PC-9 (cell line): Measurements from ENCODE around the gene UTS2. TPM values are rescaled to one million over a fixed set of nuclear protein-coding genes. Genes with fewer than 3 reads are reported as not detected.

Source experiments
- BruUV-seq: library from RNA; stranded (reverse); fragments of 400-500 nt; replicated peaks from 2 replicates; lab custom pipeline; 2021; lab: Mats Ljungman, UMichigan
- CTCF ChIA-PET: fragments of 300-600 bp; sonication (Branson Sonifier 250); formaldehyde crosslinking; loops from one replicate; lab custom pipeline; 2022; ENCODE audit warnings: antibody characterized with exemption; lab: Charles Lee
- POLR2A ChIA-PET: fragments of 300-600 bp; sonication (Branson Sonifier 250); formaldehyde crosslinking; loops from one replicate; lab custom pipeline; 2022; ENCODE audit warnings: antibody characterized with exemption; ENCODE audit not compliant: unreplicated experiment; lab: Charles Lee
- DNase-seq, 2 experiments: peaks; one replicate each; pipeline versions ENCODE4 v3.0.0 to v3.0.0-alpha.2; 2015 to 2022; ENCODE audit warnings: mixed read lengths in 1 of 2
- H2AFZ ChIP-seq: fragments of 200-600 bp; sonication (generic); 2 replicates; pipeline ENCODE4 v1.8.1; 2017; ENCODE audit warnings: antibody characterized with exemption
- H3F3A ChIP-seq: fragments of 200-600 bp; sonication (generic); 2 replicates; pipeline ENCODE4 v1.8.1; 2017; ENCODE audit warnings: antibody characterized with exemption, mild to moderate bottlenecking, low read depth; ENCODE audit not compliant: insufficient read depth
- H3K27ac ChIP-seq: fragments of 200-600 bp; sonication (generic); 2 replicates; pipeline ENCODE4 v1.6.1; 2016; ENCODE audit warnings: mixed run types
- H3K27me3 ChIP-seq: fragments of 200-600 bp; sonication (generic); 2 replicates; pipeline ENCODE4 v1.6.1; 2016; ENCODE audit warnings: low read depth, mixed run types; ENCODE audit not compliant: insufficient read depth
- H3K36me3 ChIP-seq: fragments of 200-600 bp; sonication (generic); 2 replicates; pipeline ENCODE4 v1.6.1; 2016; ENCODE audit warnings: low read depth, mixed run types
- H3K4me1 ChIP-seq: fragments of 200-600 bp; sonication (generic); replicated peaks from 2 replicates; pipeline ENCODE4 v1.6.1; 2016; ENCODE audit warnings: mixed run types; ENCODE audit not compliant: insufficient read depth
- H3K4me2 ChIP-seq: fragments of 200-600 bp; sonication (generic); 2 replicates; pipeline ENCODE4 v1.6.1; 2017; ENCODE audit warnings: mixed run types
- H3K4me3 ChIP-seq: fragments of 200-600 bp; sonication (generic); 2 replicates; pipeline ENCODE4 v1.6.1; 2016; ENCODE audit warnings: mixed run types
- H3K79me2 ChIP-seq: fragments of 200-600 bp; sonication (generic); 2 replicates; pipeline ENCODE4 v1.6.1; 2017; ENCODE audit warnings: low read depth, mixed run types
- H3K9me2 ChIP-seq: fragments of 200-600 bp; sonication (generic); 2 replicates; pipeline ENCODE4 v1.8.1; 2017; ENCODE audit warnings: mild to moderate bottlenecking; ENCODE audit not compliant: insufficient read depth
- H3K9me3 ChIP-seq: fragments of 200-600 bp; sonication (generic); 2 replicates; pipeline ENCODE4 v1.8.1; 2016; ENCODE audit warnings: low read depth; ENCODE audit not compliant: insufficient read depth
- H4K20me1 ChIP-seq: fragments of 200-600 bp; sonication (generic); 2 replicates; pipeline ENCODE4 v1.8.1; 2017; ENCODE audit not compliant: insufficient read depth
- EZH2 ChIP-seq: fragments of 200-600 bp; sonication (generic); IDR thresholded peaks from 2 replicates; pipeline ENCODE4 v1.8.0; 2017; ENCODE audit warnings: antibody characterized with exemption, low read depth
- intact Hi-C: fragments of 100-400 bp; cut with micrococcal nuclease; formaldehyde crosslinking; loops from one replicate; pipeline ENCODE4 v1.10.0; 2022; ENCODE audit not compliant: unreplicated experiment
- total RNA-seq: library from RNA; stranded (reverse); gene quantifications from 2 replicates; pipeline ENCODE4 v1.2.3, GENCODE V29; 2021
- TF ChIP-seq, protein P1 (sequence below): fragments of 200-600 bp; sonication (generic); conservative IDR thresholded peaks from 2 replicates; pipeline ENCODE4 v1.6.1; 2017; ENCODE audit warnings: mixed run types, antibody characterized with exemption, mild to moderate bottlenecking, moderate library complexity

Gene UTS2
- total RNA-seq, 1 experiment from 2014 or later, result 23.8 TPM

- H3K27ac ChIP-seq, result no peak overlapping the region
- intact Hi-C loops, result no loop called here
- CTCF ChIA-PET, result no interaction called here
Measured at GRCh38 chr1:7885513-7886404, 32.9 kb upstream of the UTS2 start.

DNA sequence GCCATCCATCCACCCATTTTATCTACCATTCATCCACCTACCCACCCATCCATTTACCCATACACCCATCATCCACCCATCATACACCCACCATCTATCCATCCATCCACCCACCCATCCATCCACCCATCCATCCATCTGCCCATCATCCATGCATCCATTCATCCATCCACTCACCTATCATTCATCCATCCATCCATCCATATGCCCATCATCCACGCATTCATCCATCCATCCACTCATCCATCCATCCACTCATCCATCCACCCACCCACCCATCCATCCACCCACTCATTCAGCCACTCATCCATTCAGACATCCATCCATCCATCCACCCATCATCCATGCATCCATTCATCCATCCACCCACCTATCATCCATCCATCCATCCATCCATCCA lies 31.9 kb upstream of the UTS2 start:
- no peak overlapping the region for H2AFZ ChIP-seq
- CTCF ChIA-PET, result no interaction called here
- H3K27me3 ChIP-seq, result no peaks in the 10 kb centered on the region
- H3K9me3 ChIP-seq, result no peaks in the 10 kb centered on the region
- POLR2A ChIA-PET, result no interaction called here
- TF ChIP-seq, protein P1, sequence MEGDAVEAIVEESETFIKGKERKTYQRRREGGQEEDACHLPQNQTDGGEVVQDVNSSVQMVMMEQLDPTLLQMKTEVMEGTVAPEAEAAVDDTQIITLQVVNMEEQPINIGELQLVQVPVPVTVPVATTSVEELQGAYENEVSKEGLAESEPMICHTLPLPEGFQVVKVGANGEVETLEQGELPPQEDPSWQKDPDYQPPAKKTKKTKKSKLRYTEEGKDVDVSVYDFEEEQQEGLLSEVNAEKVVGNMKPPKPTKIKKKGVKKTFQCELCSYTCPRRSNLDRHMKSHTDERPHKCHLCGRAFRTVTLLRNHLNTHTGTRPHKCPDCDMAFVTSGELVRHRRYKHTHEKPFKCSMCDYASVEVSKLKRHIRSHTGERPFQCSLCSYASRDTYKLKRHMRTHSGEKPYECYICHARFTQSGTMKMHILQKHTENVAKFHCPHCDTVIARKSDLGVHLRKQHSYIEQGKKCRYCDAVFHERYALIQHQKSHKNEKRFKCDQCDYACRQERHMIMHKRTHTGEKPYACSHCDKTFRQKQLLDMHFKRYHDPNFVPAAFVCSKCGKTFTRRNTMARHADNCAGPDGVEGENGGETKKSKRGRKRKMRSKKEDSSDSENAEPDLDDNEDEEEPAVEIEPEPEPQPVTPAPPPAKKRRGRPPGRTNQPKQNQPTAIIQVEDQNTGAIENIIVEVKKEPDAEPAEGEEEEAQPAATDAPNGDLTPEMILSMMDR, result no peak
- TF ChIP-seq EZH2, result no peak
- BruUV-seq, result no TSS peak
- H4K20me1 ChIP-seq, result no peaks in the 10 kb centered on the region
- no peak overlapping the region for H3K4me3 ChIP-seq
- no peaks in the 10 kb centered on the region for H3K4me1 ChIP-seq
- H3K4me2 ChIP-seq, result no peak overlapping the region
- no peaks in the 10 kb centered on the region for H3K36me3 ChIP-seq
- no peak for DNase-seq
- no peaks in the 10 kb centered on the region for H3F3A ChIP-seq
- no peaks in the 10 kb centered on the region for H3K79me2 ChIP-seq
- H3K27ac ChIP-seq, result no peak overlapping the region
- no peaks in the 10 kb centered on the region for H3K9me2 ChIP-seq
- intact Hi-C loops, result no loop called here

More at GRCh38 chr1:7885513-7886404, 32.9 kb upstream of the UTS2 start:
- H3K9me3 ChIP-seq, result no peaks in the 10 kb centered on the region
- no peaks in the 10 kb centered on the region for H3K79me2 ChIP-seq
- POLR2A ChIA-PET, result interaction anchor here (0.7 kb wide), 1 partner anchor 79 kb away, joined by 7 read pairs; no protein-coding TSS in a partner anchor
- H4K20me1 ChIP-seq, result no peaks in the 10 kb centered on the region
- no peaks in the 10 kb centered on the region for H3K9me2 ChIP-seq
- no peak overlapping the region for H2AFZ ChIP-seq
- DNase-seq, result peak in 1 of 2 experiments; percentile 98
- no peaks in the 10 kb centered on the region for H3K27me3 ChIP-seq
- no peaks in the 10 kb centered on the region for H3F3A ChIP-seq
- no TSS peak for BruUV-seq
- no peaks in the 10 kb centered on the region for H3K36me3 ChIP-seq
- no peak overlapping the region for H3K4me3 ChIP-seq
- no peak overlapping the region for H3K4me2 ChIP-seq
- no peaks in the 10 kb centered on the region for H3K4me1 ChIP-seq
- TF ChIP-seq, protein P1, result no peak
- TF ChIP-seq EZH2, result no peak

GRCh38 chr1:7879228-7879627 lies 26.4 kb upstream of the UTS2 start:
- no peaks in the 10 kb centered on the region for H3K9me3 ChIP-seq
- no peaks in the 10 kb centered on the region for H3F3A ChIP-seq
- H3K79me2 ChIP-seq, result no peaks in the 10 kb centered on the region
- no TSS peak for BruUV-seq
- H3K4me3 ChIP-seq, result no peak overlapping the region
- intact Hi-C loops, result no loop called here
- no peak for TF ChIP-seq EZH2
- TF ChIP-seq, protein P1, result no peak; the same call in 1 of the 2 replicates
- H3K36me3 ChIP-seq, result no peaks in the 10 kb centered on the region
- no peak overlapping the region for H3K4me2 ChIP-seq
- POLR2A ChIA-PET, result no interaction called here
- H3K9me2 ChIP-seq, result no peaks in the 10 kb centered on the region
- no peaks in the 10 kb centered on the region for H4K20me1 ChIP-seq
- DNase-seq, result no peak
- no peak overlapping the region for H3K27ac ChIP-seq
- H3K27me3 ChIP-seq, result no peaks in the 10 kb centered on the region
- H2AFZ ChIP-seq, result no peak overlapping the region
- CTCF ChIA-PET, result no interaction called here
- H3K4me1 ChIP-seq, result no peaks in the 10 kb centered on the region
